ENCODE data around the gene DNALI1.
A peak's percentile ranks its signal among the peaks of the same experiment; 100 is the strongest.

DNA sequence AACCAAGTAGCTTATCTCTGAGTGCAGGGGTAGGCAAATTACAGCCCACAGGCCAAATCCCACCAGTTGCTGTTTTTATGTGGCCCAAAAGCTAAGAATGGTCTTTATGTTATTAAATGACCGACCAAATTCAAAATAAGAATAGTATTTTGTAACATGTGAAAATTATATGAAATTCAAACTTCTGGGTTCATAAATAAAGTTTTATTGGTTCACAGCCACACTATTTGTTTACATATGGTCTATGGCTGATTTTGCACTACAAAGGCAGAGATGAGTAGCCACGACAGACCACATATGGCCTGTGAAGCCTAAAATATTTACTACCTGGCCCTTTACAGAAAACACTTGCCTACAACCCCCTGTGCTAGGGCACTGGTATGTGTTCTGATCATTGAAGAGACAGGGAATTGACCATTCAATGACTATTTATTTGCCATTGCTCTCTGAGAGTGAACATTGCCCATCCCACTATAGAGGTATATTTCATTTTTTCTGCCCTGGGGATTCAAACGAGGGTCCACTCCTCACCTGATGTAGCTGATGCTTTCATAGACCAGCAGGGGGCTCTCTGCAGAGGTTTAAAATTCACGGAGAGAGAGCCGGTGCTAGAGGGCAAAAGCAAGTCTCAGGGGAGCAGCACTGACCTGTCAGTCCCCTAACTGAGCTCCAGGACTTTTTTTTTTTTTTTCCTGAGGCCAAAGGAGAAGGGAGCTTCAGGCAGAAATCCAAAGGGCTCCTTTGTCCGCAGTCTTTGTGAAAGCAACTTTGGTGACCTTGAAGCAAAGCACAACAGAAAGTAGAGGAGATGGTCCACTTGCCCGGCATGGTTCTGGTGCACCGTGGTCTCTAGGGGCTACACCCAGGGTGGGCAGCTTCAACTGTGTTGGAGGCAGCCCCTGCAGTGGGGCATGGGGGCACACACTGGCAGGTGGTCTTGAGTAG is 46.3 kb downstream of the DNALI1 start:
- TF ChIP-seq, protein P1, sequence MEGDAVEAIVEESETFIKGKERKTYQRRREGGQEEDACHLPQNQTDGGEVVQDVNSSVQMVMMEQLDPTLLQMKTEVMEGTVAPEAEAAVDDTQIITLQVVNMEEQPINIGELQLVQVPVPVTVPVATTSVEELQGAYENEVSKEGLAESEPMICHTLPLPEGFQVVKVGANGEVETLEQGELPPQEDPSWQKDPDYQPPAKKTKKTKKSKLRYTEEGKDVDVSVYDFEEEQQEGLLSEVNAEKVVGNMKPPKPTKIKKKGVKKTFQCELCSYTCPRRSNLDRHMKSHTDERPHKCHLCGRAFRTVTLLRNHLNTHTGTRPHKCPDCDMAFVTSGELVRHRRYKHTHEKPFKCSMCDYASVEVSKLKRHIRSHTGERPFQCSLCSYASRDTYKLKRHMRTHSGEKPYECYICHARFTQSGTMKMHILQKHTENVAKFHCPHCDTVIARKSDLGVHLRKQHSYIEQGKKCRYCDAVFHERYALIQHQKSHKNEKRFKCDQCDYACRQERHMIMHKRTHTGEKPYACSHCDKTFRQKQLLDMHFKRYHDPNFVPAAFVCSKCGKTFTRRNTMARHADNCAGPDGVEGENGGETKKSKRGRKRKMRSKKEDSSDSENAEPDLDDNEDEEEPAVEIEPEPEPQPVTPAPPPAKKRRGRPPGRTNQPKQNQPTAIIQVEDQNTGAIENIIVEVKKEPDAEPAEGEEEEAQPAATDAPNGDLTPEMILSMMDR (IDR thresholded peaks at IDR 0.05): peak; percentile 91
- TF ChIP-seq TCF7L2 (IDR thresholded peaks at IDR 0.05; ENCODE audit: low read depth, low read length): no peak
- TF ChIP-seq, protein P2, sequence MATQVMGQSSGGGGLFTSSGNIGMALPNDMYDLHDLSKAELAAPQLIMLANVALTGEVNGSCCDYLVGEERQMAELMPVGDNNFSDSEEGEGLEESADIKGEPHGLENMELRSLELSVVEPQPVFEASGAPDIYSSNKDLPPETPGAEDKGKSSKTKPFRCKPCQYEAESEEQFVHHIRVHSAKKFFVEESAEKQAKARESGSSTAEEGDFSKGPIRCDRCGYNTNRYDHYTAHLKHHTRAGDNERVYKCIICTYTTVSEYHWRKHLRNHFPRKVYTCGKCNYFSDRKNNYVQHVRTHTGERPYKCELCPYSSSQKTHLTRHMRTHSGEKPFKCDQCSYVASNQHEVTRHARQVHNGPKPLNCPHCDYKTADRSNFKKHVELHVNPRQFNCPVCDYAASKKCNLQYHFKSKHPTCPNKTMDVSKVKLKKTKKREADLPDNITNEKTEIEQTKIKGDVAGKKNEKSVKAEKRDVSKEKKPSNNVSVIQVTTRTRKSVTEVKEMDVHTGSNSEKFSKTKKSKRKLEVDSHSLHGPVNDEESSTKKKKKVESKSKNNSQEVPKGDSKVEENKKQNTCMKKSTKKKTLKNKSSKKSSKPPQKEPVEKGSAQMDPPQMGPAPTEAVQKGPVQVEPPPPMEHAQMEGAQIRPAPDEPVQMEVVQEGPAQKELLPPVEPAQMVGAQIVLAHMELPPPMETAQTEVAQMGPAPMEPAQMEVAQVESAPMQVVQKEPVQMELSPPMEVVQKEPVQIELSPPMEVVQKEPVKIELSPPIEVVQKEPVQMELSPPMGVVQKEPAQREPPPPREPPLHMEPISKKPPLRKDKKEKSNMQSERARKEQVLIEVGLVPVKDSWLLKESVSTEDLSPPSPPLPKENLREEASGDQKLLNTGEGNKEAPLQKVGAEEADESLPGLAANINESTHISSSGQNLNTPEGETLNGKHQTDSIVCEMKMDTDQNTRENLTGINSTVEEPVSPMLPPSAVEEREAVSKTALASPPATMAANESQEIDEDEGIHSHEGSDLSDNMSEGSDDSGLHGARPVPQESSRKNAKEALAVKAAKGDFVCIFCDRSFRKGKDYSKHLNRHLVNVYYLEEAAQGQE (IDR thresholded peaks at IDR 0.05; ENCODE audit: insufficient read depth in 1 of 2, low read depth in 2 of 2, low read length in 1 of 2): no peak

Measured in Panc1 (cell line).